GM23338 (cell line): ENCODE measurements around the gene FHIT. TPM values are rescaled to one million over a fixed set of nuclear protein-coding genes. Genes with fewer than 3 reads are reported as not detected.

Experiments used
- ATAC-seq: fragments of 200-7000 bp; cut with Tn5 transposase; 3 replicates; pipeline ENCODE4 v1.9.1; 2020
- DNase-seq: peaks from one replicate; pipeline ENCODE4 v3.0.0-alpha.2; 2015; ENCODE audit warnings: low spot score
- H2AFZ ChIP-seq: fragments of 200-600 bp; sonication (generic); 2 replicates; pipeline ENCODE4 v1.8.0; 2016; ENCODE audit warnings: antibody characterized with exemption, mild to moderate bottlenecking, moderate library complexity
- H3F3A ChIP-seq: fragments of 200-600 bp; sonication (generic); replicated peaks from 2 replicates; pipeline ENCODE4 v1.8.0; 2017; ENCODE audit warnings: antibody characterized with exemption, mixed run types, low read depth
- H3K27ac ChIP-seq: fragments of 200-600 bp; sonication (generic); 2 replicates; pipeline ENCODE4 v1.6.1; 2016; ENCODE audit warnings: low read depth
- H3K27me3 ChIP-seq: fragments of 200-600 bp; sonication (generic); 2 replicates; pipeline ENCODE4 v1.8.0; 2016; ENCODE audit warnings: mild to moderate bottlenecking, mixed run types, moderate library complexity; ENCODE audit not compliant: insufficient read depth
- H3K36me3 ChIP-seq: fragments of 200-600 bp; sonication (generic); 2 replicates; pipeline ENCODE4 v1.8.0; 2016; ENCODE audit warnings: mild to moderate bottlenecking; ENCODE audit not compliant: insufficient read depth
- H3K4me1 ChIP-seq: fragments of 200-600 bp; sonication (generic); 2 replicates; pipeline ENCODE4 v1.8.0; 2016; ENCODE audit warnings: mild to moderate bottlenecking, moderate library complexity; ENCODE audit not compliant: insufficient read depth
- H3K4me2 ChIP-seq: fragments of 200-600 bp; sonication (generic); 2 replicates; pipeline ENCODE4 v1.7.1; 2017; ENCODE audit warnings: mixed run types
- H3K4me3 ChIP-seq: fragments of 200-600 bp; sonication (generic); 2 replicates; pipeline ENCODE4 v1.6.1; 2016; ENCODE audit warnings: mixed run types
- H3K79me2 ChIP-seq: fragments of 200-600 bp; sonication (generic); replicated peaks from 2 replicates; pipeline ENCODE4 v1.8.0; 2017; ENCODE audit warnings: mild to moderate bottlenecking; ENCODE audit not compliant: insufficient read depth
- H3K9me2 ChIP-seq: fragments of 200-600 bp; sonication (generic); 2 replicates; pipeline ENCODE4 v1.8.0; 2017; ENCODE audit not compliant: insufficient read depth
- H4K20me1 ChIP-seq: fragments of 200-600 bp; sonication (generic); replicated peaks from 2 replicates; pipeline ENCODE4 v1.8.0; 2017; ENCODE audit warnings: mild to moderate bottlenecking; ENCODE audit not compliant: insufficient read depth
- H3K27ac Mint-ChIP-seq: 2 replicates; pipeline ENCODE4 v1.8.0; 2020; ENCODE audit warnings: inconsistent platforms, mild to moderate bottlenecking, moderate library complexity, mixed read lengths
- H3K27me3 Mint-ChIP-seq: 3 replicates; pipeline ENCODE4 v1.8.0; 2022; ENCODE audit warnings: low read depth, mild to moderate bottlenecking, moderate library complexity, mixed read lengths, inconsistent platforms; ENCODE audit not compliant: insufficient read depth, poor library complexity
- H3K36me3 Mint-ChIP-seq: 3 replicates; pipeline ENCODE4 v1.8.0; 2021; ENCODE audit warnings: low read depth, mild to moderate bottlenecking, inconsistent platforms, moderate library complexity, mixed read lengths
- H3K4me1 Mint-ChIP-seq: 3 replicates; pipeline ENCODE4 v1.8.0; 2020; ENCODE audit warnings: mild to moderate bottlenecking, inconsistent platforms, mixed read lengths
- H3K4me3 Mint-ChIP-seq: 3 replicates; pipeline ENCODE4 v1.8.0; 2021; ENCODE audit warnings: moderate library complexity, mild to moderate bottlenecking, inconsistent platforms, mixed read lengths
- H3K9me3 Mint-ChIP-seq: 3 replicates; pipeline ENCODE4 v1.8.0; 2020; ENCODE audit warnings: moderate library complexity, mild to moderate bottlenecking, inconsistent platforms, mixed read lengths
- CREB1 ChIP-seq: fragments of 250-450 bp; sonication (Bioruptor Pico); IDR thresholded peaks from 2 replicates; pipeline ENCODE4 v1.5.0; 2020; ENCODE audit warnings: low read depth, mild to moderate bottlenecking, moderate library complexity
- EZH2 ChIP-seq: fragments of 200-600 bp; sonication (generic); IDR thresholded peaks from one replicate; pipeline ENCODE4 v1.8.0; 2017; ENCODE audit warnings: antibody characterized with exemption, mild to moderate bottlenecking, low read depth; ENCODE audit not compliant: unreplicated experiment
- EZH2phosphoT487 ChIP-seq: fragments of 200-600 bp; sonication (generic); IDR thresholded peaks from one replicate; pipeline ENCODE4 v1.8.1; 2018; ENCODE audit warnings: antibody characterized with exemption; ENCODE audit not compliant: unreplicated experiment
- JUNB ChIP-seq: IDR thresholded peaks from one replicate; pipeline ENCODE4 v1.6.1; 2016; ENCODE audit warnings: antibody characterized with exemption; ENCODE audit not compliant: unreplicated experiment
- NANOG ChIP-seq: IDR thresholded peaks from 2 replicates; pipeline ENCODE4 v1.6.1; 2016; ENCODE audit warnings: antibody characterized with exemption, borderline replicate concordance
- POLR2AphosphoS5 ChIP-seq: IDR thresholded peaks from 2 replicates; pipeline ENCODE4 v1.6.1; 2016; ENCODE audit warnings: antibody characterized with exemption, low read depth
- STAT1 ChIP-seq: IDR thresholded peaks from one replicate; pipeline ENCODE4 v1.6.1; 2016; ENCODE audit warnings: antibody characterized with exemption; ENCODE audit not compliant: unreplicated experiment
- ZNF114 ChIP-seq: fragments of 250-450 bp; sonication (Bioruptor Pico); IDR thresholded peaks from 2 replicates; pipeline ENCODE4 v1.5.0; 2020; ENCODE audit warnings: mild to moderate bottlenecking, moderate library complexity
- ZNF331 ChIP-seq: fragments of 250-450 bp; sonication (Bioruptor Pico); IDR thresholded peaks from 2 replicates; pipeline ENCODE4 v1.5.0; 2020; ENCODE audit warnings: low read depth, mild to moderate bottlenecking, moderate library complexity
- polyA plus RNA-seq: library from polyadenylated mRNA; unstranded; fragments of >200 nt; fragmentation: Nextera tagmentation; extraction: Ambion mirVana; gene quantifications from 2 replicates; pipeline ENCODE4 v1.2.1, GENCODE V29; 2016
- total RNA-seq: library from RNA; depleted of rRNA; stranded (reverse); fragments of >200 nt; shearing (Covaris generic); gene quantifications from 2 replicates; pipeline ENCODE4 v1.2.3, GENCODE V29; 2014
- TF ChIP-seq, protein P1 (sequence below), 2 experiments: fragments of 200-600 bp in 1 of 2; sonication (generic) in 1 of 2; conservative IDR thresholded peaks; 2 replicates each; pipeline versions ENCODE4 v1.5.1 to v1.6.1; 2016 to 2017; ENCODE audit warnings: antibody characterized with exemption in 2 of 2, low read depth in 2 of 2, mild to moderate bottlenecking in 2 of 2, moderate library complexity in 1 of 2
- TF ChIP-seq, protein P2 (sequence below): IDR thresholded peaks from 2 replicates; pipeline ENCODE4 v1.6.1; 2016; ENCODE audit warnings: antibody characterized with exemption
- TF ChIP-seq, protein P3 (sequence below): IDR thresholded peaks from one replicate; pipeline ENCODE4 v1.6.1; 2018; ENCODE audit warnings: antibody characterized with exemption; ENCODE audit not compliant: unreplicated experiment
- TF ChIP-seq, protein P4 (sequence below): fragments of 250-450 bp; sonication (Bioruptor Pico); IDR thresholded peaks from 2 replicates; pipeline ENCODE4 v1.5.0; 2020; ENCODE audit warnings: mild to moderate bottlenecking, moderate library complexity

The FHIT gene
- total and polyA plus RNA-seq, 2 experiments from 2014 or later = 3.0 to 8.3 TPM

DNA sequence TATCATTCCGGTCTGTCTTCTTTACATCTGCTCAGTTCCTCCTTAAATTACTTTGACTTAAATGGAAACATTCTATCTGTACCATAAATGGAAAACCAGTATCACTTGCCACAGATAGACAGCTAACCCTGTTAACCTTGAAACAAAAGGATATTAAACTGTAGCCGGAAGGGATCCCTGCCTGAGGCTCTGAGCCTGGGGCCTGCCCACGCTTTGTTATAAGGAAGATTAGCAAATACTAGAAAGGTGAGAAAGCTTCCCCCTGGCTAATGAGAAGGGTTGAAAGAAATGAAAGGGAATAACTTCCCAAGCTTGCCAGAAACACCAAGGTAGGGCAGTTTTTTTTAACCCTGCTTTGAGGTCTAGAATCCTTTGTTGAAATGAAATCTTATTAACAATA, 927.6 kb downstream of the FHIT start:
- no peak overlapping the region for H3K4me3 Mint-ChIP-seq
- Histone ChIP-seq H3K27ac (no peak overlapping the region), H3K4me1 (0 out of 2 replicates have a peak, but pooled peaks cover 4% of the 10 kb centered on the region), H2AFZ (no peak overlapping the region), H3K4me2 (no peak overlapping the region), H3K79me2 (no peaks in the 10 kb centered on the region), H3F3A (no peaks in the 10 kb centered on the region), H3K27me3 (no peaks in the 10 kb centered on the region), H3K4me3 (no peak overlapping the region), H3K9me2 (0 out of 2 replicates have a peak, but pooled peaks cover 6% of the 10 kb centered on the region), H3K36me3 (no peaks in the 10 kb centered on the region), H4K20me1 (no peaks in the 10 kb centered on the region)
- TF ChIP-seq CREB1 (CRISPR knock-in tag) (no peak), ZNF114 (CRISPR knock-in tag) (no peak), ZNF331 (CRISPR knock-in tag) (no peak), EZH2 (no peak), NANOG (no peak), EZH2phosphoT487 (no peak), POLR2AphosphoS5 (no peak), STAT1 (no peak), JUNB (no peak)
- TF ChIP-seq, protein P1, sequence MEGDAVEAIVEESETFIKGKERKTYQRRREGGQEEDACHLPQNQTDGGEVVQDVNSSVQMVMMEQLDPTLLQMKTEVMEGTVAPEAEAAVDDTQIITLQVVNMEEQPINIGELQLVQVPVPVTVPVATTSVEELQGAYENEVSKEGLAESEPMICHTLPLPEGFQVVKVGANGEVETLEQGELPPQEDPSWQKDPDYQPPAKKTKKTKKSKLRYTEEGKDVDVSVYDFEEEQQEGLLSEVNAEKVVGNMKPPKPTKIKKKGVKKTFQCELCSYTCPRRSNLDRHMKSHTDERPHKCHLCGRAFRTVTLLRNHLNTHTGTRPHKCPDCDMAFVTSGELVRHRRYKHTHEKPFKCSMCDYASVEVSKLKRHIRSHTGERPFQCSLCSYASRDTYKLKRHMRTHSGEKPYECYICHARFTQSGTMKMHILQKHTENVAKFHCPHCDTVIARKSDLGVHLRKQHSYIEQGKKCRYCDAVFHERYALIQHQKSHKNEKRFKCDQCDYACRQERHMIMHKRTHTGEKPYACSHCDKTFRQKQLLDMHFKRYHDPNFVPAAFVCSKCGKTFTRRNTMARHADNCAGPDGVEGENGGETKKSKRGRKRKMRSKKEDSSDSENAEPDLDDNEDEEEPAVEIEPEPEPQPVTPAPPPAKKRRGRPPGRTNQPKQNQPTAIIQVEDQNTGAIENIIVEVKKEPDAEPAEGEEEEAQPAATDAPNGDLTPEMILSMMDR (conservative IDR thresholded peaks at IDR 0.05; ENCODE audit: low read depth in 2 of 2) = no peak
- TF ChIP-seq, protein P2, sequence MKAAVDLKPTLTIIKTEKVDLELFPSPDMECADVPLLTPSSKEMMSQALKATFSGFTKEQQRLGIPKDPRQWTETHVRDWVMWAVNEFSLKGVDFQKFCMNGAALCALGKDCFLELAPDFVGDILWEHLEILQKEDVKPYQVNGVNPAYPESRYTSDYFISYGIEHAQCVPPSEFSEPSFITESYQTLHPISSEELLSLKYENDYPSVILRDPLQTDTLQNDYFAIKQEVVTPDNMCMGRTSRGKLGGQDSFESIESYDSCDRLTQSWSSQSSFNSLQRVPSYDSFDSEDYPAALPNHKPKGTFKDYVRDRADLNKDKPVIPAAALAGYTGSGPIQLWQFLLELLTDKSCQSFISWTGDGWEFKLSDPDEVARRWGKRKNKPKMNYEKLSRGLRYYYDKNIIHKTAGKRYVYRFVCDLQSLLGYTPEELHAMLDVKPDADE = no peak
- TF ChIP-seq, protein P3, sequence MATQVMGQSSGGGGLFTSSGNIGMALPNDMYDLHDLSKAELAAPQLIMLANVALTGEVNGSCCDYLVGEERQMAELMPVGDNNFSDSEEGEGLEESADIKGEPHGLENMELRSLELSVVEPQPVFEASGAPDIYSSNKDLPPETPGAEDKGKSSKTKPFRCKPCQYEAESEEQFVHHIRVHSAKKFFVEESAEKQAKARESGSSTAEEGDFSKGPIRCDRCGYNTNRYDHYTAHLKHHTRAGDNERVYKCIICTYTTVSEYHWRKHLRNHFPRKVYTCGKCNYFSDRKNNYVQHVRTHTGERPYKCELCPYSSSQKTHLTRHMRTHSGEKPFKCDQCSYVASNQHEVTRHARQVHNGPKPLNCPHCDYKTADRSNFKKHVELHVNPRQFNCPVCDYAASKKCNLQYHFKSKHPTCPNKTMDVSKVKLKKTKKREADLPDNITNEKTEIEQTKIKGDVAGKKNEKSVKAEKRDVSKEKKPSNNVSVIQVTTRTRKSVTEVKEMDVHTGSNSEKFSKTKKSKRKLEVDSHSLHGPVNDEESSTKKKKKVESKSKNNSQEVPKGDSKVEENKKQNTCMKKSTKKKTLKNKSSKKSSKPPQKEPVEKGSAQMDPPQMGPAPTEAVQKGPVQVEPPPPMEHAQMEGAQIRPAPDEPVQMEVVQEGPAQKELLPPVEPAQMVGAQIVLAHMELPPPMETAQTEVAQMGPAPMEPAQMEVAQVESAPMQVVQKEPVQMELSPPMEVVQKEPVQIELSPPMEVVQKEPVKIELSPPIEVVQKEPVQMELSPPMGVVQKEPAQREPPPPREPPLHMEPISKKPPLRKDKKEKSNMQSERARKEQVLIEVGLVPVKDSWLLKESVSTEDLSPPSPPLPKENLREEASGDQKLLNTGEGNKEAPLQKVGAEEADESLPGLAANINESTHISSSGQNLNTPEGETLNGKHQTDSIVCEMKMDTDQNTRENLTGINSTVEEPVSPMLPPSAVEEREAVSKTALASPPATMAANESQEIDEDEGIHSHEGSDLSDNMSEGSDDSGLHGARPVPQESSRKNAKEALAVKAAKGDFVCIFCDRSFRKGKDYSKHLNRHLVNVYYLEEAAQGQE = no peak
- TF ChIP-seq, protein P4, sequence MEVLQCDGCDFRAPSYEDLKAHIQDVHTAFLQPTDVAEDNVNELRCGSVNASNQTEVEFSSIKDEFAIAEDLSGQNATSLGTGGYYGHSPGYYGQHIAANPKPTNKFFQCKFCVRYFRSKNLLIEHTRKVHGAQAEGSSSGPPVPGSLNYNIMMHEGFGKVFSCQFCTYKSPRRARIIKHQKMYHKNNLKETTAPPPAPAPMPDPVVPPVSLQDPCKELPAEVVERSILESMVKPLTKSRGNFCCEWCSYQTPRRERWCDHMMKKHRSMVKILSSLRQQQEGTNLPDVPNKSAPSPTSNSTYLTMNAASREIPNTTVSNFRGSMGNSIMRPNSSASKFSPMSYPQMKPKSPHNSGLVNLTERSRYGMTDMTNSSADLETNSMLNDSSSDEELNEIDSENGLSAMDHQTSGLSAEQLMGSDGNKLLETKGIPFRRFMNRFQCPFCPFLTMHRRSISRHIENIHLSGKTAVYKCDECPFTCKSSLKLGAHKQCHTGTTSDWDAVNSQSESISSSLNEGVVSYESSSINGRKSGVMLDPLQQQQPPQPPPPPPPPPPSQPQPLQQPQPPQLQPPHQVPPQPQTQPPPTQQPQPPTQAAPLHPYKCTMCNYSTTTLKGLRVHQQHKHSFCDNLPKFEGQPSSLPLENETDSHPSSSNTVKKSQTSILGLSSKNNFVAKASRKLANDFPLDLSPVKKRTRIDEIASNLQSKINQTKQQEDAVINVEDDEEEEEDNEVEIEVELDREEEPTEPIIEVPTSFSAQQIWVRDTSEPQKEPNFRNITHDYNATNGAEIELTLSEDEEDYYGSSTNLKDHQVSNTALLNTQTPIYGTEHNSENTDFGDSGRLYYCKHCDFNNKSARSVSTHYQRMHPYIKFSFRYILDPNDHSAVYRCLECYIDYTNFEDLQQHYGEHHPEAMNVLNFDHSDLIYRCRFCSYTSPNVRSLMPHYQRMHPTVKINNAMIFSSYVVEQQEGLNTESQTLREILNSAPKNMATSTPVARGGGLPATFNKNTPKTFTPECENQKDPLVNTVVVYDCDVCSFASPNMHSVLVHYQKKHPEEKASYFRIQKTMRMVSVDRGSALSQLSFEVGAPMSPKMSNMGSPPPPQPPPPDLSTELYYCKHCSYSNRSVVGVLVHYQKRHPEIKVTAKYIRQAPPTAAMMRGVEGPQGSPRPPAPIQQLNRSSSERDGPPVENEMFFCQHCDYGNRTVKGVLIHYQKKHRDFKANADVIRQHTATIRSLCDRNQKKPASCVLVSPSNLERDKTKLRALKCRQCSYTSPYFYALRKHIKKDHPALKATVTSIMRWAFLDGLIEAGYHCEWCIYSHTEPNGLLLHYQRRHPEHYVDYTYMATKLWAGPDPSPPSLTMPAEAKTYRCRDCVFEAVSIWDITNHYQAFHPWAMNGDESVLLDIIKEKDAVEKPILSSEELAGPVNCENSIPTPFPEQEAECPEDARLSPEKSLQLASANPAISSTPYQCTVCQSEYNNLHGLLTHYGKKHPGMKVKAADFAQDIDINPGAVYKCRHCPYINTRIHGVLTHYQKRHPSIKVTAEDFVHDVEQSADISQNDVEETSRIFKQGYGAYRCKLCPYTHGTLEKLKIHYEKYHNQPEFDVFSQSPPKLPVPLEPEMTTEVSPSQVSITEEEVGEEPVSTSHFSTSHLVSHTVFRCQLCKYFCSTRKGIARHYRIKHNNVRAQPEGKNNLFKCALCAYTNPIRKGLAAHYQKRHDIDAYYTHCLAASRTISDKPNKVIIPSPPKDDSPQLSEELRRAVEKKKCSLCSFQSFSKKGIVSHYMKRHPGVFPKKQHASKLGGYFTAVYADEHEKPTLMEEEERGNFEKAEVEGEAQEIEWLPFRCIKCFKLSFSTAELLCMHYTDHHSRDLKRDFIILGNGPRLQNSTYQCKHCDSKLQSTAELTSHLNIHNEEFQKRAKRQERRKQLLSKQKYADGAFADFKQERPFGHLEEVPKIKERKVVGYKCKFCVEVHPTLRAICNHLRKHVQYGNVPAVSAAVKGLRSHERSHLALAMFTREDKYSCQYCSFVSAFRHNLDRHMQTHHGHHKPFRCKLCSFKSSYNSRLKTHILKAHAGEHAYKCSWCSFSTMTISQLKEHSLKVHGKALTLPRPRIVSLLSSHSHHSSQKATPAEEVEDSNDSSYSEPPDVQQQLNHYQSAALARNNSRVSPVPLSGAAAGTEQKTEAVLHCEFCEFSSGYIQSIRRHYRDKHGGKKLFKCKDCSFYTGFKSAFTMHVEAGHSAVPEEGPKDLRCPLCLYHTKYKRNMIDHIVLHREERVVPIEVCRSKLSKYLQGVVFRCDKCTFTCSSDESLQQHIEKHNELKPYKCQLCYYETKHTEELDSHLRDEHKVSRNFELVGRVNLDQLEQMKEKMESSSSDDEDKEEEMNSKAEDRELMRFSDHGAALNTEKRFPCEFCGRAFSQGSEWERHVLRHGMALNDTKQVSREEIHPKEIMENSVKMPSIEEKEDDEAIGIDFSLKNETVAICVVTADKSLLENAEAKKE (CRISPR knock-in tag) = no peak
- no peaks in the 10 kb centered on the region for H3K36me3 Mint-ChIP-seq
- ATAC-seq (peak; percentile 53; the same call in 2 of the 3 replicates), DNase-seq (peak; percentile 10)
- no peaks in the 10 kb centered on the region for H3K9me3 Mint-ChIP-seq
- H3K4me1 Mint-ChIP-seq = no peaks in the 10 kb centered on the region; the same call in 2 of the 3 replicates
- no peaks in the 10 kb centered on the region for H3K27me3 Mint-ChIP-seq
- no peak overlapping the region for H3K27ac Mint-ChIP-seq
